SKM-1 (cell line): ENCODE results near the gene TRMT2A.

Source experiments
- DNase-seq: peaks from one replicate; lab custom pipeline; 2025; ENCODE audit not compliant: unreplicated experiment; lab: John Stamatoyannopoulos, UW

Gene TRMT2A

GRCh38 chr22:20065896-20066616 lies 51.0 kb downstream of the TRMT2A start:
- DNase-seq = no peak

GRCh38 chr22:20064545-20065262 lies 52.3 kb downstream of the TRMT2A start:
- DNase-seq = no peak

- DNase-seq = no peak
These were observed 52.9 kb downstream of the TRMT2A start for GRCh38 chr22:20064140-20064480.

- no peak for DNase-seq
These were observed 53.5 kb downstream of the TRMT2A start for GRCh38 chr22:20063271-20064139.

- no peak for DNase-seq
These were observed 54.3 kb downstream of the TRMT2A start for GRCh38 chr22:20062766-20063083.

GRCh38 chr22:20062043-20062765 lies 54.8 kb downstream of the TRMT2A start:
- DNase-seq = no peak
